AG09319 (cell line): ENCODE data around the gene SLC16A5.

Experiments
- DNase-seq: peaks from one replicate; pipeline ENCODE4 v3.0.0-alpha.2; 2010; ENCODE audit warnings: low read depth; ENCODE audit errors: extremely low read depth
- TF ChIP-seq, protein P1 (sequence below): IDR thresholded peaks from 2 replicates; pipeline ENCODE4 v1.5.1; 2011; ENCODE audit warnings: low read depth, mild to moderate bottlenecking, inconsistent platforms, low read length, moderate library complexity

SLC16A5 gene

DNA sequence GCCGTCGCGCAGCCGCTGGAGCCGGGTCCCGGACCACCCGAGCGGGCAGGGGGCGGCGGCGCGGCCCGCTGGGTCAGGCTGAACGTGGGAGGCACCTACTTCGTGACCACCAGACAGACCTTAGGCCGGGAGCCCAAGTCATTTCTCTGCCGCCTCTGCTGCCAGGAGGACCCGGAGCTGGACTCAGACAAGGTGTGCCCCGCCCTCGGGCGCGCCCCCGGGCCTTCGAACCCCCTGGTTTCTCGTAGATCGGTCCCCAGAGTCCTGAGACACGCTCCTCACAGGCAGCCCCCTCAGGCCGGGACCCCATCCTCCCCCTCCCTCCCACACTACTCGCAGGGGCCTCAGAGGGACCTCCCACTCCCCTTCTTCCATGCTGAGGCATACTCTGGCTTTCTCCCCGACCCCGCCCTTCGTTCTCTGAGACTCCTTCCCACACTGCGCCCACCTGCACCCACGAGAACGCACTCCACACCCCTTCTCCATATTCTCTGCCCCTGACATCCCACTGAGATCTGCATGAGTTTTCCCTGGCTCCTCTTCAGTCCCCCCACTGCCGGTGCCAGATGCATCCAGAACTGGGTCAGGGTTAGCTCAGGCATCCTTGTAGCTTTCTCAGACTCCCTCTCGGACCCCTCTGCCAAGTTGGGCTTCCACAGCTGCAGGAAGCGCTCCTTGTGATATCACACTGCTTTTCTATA is 40.2 kb upstream of the SLC16A5 start:
- no peak for DNase-seq
- TF ChIP-seq, protein P1, sequence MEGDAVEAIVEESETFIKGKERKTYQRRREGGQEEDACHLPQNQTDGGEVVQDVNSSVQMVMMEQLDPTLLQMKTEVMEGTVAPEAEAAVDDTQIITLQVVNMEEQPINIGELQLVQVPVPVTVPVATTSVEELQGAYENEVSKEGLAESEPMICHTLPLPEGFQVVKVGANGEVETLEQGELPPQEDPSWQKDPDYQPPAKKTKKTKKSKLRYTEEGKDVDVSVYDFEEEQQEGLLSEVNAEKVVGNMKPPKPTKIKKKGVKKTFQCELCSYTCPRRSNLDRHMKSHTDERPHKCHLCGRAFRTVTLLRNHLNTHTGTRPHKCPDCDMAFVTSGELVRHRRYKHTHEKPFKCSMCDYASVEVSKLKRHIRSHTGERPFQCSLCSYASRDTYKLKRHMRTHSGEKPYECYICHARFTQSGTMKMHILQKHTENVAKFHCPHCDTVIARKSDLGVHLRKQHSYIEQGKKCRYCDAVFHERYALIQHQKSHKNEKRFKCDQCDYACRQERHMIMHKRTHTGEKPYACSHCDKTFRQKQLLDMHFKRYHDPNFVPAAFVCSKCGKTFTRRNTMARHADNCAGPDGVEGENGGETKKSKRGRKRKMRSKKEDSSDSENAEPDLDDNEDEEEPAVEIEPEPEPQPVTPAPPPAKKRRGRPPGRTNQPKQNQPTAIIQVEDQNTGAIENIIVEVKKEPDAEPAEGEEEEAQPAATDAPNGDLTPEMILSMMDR = no peak

DNA sequence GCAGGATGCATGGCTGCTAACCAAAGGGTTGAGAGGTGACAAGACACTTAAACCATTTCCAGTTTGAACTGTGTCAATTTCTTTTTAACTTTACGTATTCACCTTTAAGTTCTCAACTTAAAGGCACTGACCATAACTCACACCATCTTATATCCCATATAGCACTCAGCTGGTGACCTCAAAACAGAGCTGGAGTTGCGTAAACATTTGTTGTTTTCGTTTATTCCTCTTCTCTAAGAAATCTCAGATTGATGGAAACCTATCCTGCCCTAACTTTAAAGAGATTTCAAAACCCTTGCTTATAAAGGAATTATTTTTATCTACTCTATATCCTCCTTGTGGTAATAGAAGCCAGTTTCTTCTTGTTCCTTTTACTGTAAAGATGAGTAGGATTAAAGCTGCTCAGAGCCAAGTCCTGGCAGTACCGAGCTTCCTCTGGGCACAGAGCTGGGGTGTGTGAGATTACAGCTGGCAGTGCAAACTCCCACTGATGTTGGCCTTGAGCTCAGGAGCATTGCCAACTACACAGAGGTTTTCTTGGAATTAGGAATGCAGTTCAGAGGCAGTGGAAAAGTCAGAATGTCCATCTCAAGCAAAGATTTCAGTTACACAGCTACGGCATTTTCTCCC is 39.4 kb upstream of the SLC16A5 start:
- TF ChIP-seq, protein P1 = no peak
- no peak for DNase-seq

DNA sequence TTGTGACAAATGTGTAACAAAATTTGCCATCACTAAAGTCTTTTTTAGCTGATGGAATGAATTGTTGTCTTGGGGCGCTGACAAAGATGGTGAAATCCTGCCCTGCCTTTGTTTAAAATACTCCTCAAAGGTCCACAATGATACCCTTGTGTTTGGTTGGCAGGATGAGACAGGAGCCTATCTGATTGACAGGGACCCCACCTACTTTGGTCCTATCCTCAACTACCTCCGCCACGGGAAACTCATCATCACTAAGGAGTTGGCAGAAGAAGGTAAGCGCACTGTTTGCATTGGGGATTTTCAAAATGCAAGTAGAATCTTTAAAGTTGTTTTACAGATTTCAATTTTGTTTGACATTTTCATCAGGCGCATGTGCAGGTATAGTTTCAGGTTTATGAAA is 38.7 kb upstream of the SLC16A5 start:
- TF ChIP-seq, protein P1 = no peak
- DNase-seq = no peak

DNA sequence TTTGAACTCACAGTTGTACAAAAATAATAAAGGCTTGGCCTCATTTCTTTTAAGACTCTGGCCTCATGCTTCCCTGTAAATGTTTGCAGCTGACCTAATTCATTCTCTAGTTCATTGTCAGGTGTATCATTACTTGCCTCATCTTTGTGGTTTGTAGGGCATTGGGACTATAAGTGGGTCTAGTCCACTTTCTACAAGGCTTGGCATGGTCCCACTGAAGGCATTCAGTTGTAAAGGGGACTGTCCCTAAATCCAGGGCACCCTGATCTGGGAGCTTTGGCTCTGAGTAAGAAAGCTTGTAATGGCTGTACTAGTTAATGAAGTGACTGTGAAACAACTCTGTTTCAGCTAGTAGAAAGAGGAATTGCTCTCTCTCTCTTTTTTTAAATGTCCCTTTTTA is 38.0 kb upstream of the SLC16A5 start:
- no peak for DNase-seq

DNA sequence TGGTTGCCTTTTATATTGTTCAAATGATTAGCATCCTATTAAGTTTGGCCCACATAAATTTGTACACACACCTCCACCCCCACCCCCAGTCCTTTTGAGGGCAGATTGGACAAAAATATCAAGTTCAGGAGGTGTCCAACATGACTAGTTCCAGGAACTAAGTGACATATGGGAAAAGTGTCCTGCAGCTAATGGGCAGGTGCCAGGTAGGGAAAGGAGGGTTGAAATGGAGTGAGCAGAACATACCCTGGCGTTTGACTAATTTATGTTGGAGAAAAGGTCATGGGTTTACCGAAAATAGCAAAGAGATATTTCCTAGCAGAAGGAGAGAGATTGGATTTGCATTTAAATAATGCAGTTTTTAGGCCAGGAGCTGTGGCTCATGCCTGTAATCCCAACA is 35.8 kb upstream of the SLC16A5 start:
- TF ChIP-seq, protein P1 = no peak
- DNase-seq = no peak

More for the DNA sequence above, 38.0 kb upstream of the SLC16A5 start:
- TF ChIP-seq, protein P1 = no peak

DNA sequence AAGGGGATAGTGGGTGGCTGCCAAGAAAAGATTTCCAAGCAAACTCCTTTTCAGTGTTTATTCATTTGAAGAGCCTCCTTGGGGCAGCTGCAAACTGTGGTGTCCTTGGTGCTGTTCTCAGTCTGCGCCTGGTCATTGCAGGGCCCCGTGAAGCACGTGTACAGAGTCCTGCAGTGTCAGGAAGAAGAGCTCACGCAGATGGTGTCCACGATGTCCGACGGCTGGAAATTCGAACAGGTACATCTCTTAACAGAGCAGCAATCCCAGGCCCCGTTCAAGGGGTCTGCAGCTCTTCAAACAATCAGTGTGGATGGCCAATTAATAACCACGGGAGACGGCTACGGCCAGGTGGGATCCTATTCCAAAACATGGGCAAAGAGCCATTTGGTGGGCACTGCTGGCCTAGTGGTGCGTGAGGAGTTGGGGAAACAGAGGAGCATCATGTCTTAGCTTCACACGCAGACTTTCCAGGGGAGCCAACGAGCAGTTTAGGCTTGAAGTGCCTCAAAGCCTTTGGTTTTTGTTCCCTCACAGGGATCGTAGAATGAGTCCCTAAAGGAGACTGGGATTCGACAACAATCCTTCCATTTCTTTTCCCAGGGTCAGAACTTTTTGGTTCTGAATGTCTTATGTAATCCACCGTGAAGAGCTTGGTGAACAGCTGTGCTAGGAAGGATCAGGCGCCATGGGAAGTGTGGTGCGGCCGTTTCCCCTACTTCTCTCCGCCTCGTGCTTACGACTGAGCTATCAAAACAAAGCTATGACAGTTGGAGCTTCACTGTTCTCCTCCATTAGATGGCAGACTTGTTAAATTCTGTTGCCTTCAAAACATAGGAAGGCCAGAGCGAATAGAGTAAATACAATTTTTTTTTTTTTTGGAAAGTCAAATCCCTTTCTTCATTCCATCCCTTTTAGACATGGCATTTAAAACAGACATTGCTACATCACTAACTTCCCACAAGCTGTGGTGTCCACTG is 28.1 kb upstream of the SLC16A5 start:
- DNase-seq = no peak
- TF ChIP-seq, protein P1 = peak; percentile 57
